ENCODE measurements around the gene KIAA0232.

Gene KIAA0232

GRCh38 chr4:6802025-6802424 is 19.5 kb downstream of the KIAA0232 start:
- no peak overlapping the region for H3K27ac ChIP-seq
- no peak for TF ChIP-seq CTCF (IDR thresholded peaks at IDR 0.05)

GRCh38 chr4:6802626-6803025 is 20.1 kb downstream of the KIAA0232 start:
- DNase-seq = no peak
- peaks cover 0 to 63% (median 10%) of the 10 kb centered on the region in 4 donors for H3K4me1 ChIP-seq
- no peaks in the 10 kb centered on the region for H3K27me3 ChIP-seq
- H3K36me3 ChIP-seq = no peaks in the 10 kb centered on the region
- H3K27ac ChIP-seq = no peak overlapping the region
- intact Hi-C loops (cut with DNase I; ENCODE audit: low total_unique reads) = no loop called here
- no peaks in the 10 kb centered on the region for H3K9me3 ChIP-seq
- TF ChIP-seq CTCF (IDR thresholded peaks at IDR 0.05) = no peak
- H3K4me3 ChIP-seq = no peak overlapping the region

More at GRCh38 chr4:6802025-6802424, 19.5 kb downstream of the KIAA0232 start:
- Histone ChIP-seq H3K9me3 (no peaks in the 10 kb centered on the region), H3K27me3 (no peaks in the 10 kb centered on the region), H3K4me1 (peaks cover 0 to 63% (median 7%) of the 10 kb centered on the region in 4 donors), H3K36me3 (no peaks in the 10 kb centered on the region), H3K4me3 (no peak overlapping the region)
- intact Hi-C loops (cut with DNase I; ENCODE audit: low total_unique reads) = no loop called here
- DNase-seq = no peak

- Histone ChIP-seq H3K27ac (no peak overlapping the region), H3K9me3 (no peaks in the 10 kb centered on the region), H3K4me3 (no peak overlapping the region), H3K4me1 (peaks cover 0 to 63% (median 11%) of the 10 kb centered on the region in 4 donors), H3K36me3 (no peaks in the 10 kb centered on the region), H3K27me3 (no peaks in the 10 kb centered on the region)
- no peak for TF ChIP-seq CTCF (IDR thresholded peaks at IDR 0.05)
- DNase-seq = no peak
- intact Hi-C loops (cut with DNase I; ENCODE audit: low total_unique reads) = no loop called here
Measured at GRCh38 chr4:6803246-6803645, 20.7 kb downstream of the KIAA0232 start.

GRCh38 chr4:6804082-6804752 is 21.7 kb downstream of the KIAA0232 start:
- H3K4me3 ChIP-seq = no peak overlapping the region
- peaks cover 0 to 64% (median 12%) of the 10 kb centered on the region in 4 donors for H3K4me1 ChIP-seq
- TF ChIP-seq CTCF (IDR thresholded peaks at IDR 0.05) = no peak
- no peak for DNase-seq
- H3K27me3 ChIP-seq = no peaks in the 10 kb centered on the region
- H3K36me3 ChIP-seq = no peaks in the 10 kb centered on the region
- H3K27ac ChIP-seq = no peak overlapping the region
- intact Hi-C loops (cut with DNase I; ENCODE audit: low total_unique reads) = no loop called here
- H3K9me3 ChIP-seq = no peaks in the 10 kb centered on the region

- H3K4me3 ChIP-seq = no peak overlapping the region
- peaks cover 0 to 59% (median 14%) of the 10 kb centered on the region in 4 donors for H3K4me1 ChIP-seq
- intact Hi-C loops (cut with DNase I; ENCODE audit: low total_unique reads) = no loop called here
- no peaks in the 10 kb centered on the region for H3K36me3 ChIP-seq
- H3K27me3 ChIP-seq = no peaks in the 10 kb centered on the region
- H3K9me3 ChIP-seq = no peaks in the 10 kb centered on the region
- H3K27ac ChIP-seq = no peak overlapping the region
- no peak for DNase-seq
- no peak for TF ChIP-seq CTCF (IDR thresholded peaks at IDR 0.05)
Measured at GRCh38 chr4:6806924-6807626, 24.5 kb downstream of the KIAA0232 start.

All from tibial artery (tissue), 4 donors.